HepG2 (cell line): ENCODE results near the gene FNDC3B. TPM values are rescaled to one million over a fixed set of nuclear protein-coding genes. Genes with fewer than 3 reads are reported as not detected.

Experiments used
- ATAC-seq: fragments of 200-7000 bp; cut with Tn5 transposase; 3 replicates; pipeline ENCODE4 v1.9.1; 2020; ENCODE audit warnings: mild to moderate bottlenecking, moderate library complexity
- BruUV-seq: library from RNA; stranded (reverse); fragments of 400-500 nt; replicated peaks from 2 replicates; lab custom pipeline; 2021; lab: Mats Ljungman, UMichigan
- CTCF ChIA-PET: fragments of 300-600 bp; formaldehyde crosslinking; extraction: SDS; loops from one replicate; lab custom pipeline; 2021; ENCODE audit warnings: low total read pairs, inconsistent platforms, low intra/inter-chr PET ratio; lab: Yijun Ruan, JAX
- POLR2A ChIA-PET: fragments of 350-600 bp; sonication (Branson Sonifier 250); formaldehyde crosslinking; loops from one replicate; lab custom pipeline; 2020; ENCODE audit warnings: antibody characterized with exemption, inconsistent platforms; lab: Yijun Ruan, JAX
- DNase-seq: peaks from one replicate; pipeline ENCODE4 v3.0.0-alpha.2; 2015; ENCODE audit warnings: low spot score
- FAIRE-seq: peaks from 3 replicates; lab custom pipeline; 2011; peaks lifted over from hg19 to GRCh38; lab: Jason Lieb, UNC
- H2AFZ ChIP-seq: one replicate; pipeline ENCODE4 v1.6.1; 2011; ENCODE audit warnings: low read length, inconsistent platforms
- H3K27ac ChIP-seq: fragments of 300-600 bp; 3 replicates; pipeline ENCODE4 v1.8.0; 2011; ENCODE audit warnings: mixed run types, mild to moderate bottlenecking, mixed read lengths, low read length, inconsistent platforms; ENCODE audit not compliant: insufficient read depth; ENCODE audit errors: extremely low read length
- H3K27me3 ChIP-seq, 2 experiments: fragments of 200-600 bp in 1 of 2; 2 replicates in 1 of 2; 3 replicates in 1 of 2; pipeline versions ENCODE4 v1.6.0 to v1.8.0; 2011; ENCODE audit warnings: low read length in 2 of 2, mild to moderate bottlenecking in 2 of 2, moderate library complexity in 2 of 2, inconsistent platforms in 1 of 2; ENCODE audit not compliant: insufficient read depth in 2 of 2, control insufficient read depth in 1 of 2
- H3K36me3 ChIP-seq, 2 experiments: fragments of 200-600 bp in 1 of 2; replicated peaks in 1 of 2; 2 replicates in 1 of 2; 3 replicates in 1 of 2; pipeline versions ENCODE4 v1.5.1 to v1.8.0; 2011; ENCODE audit warnings: low read length in 2 of 2, inconsistent platforms in 1 of 2; ENCODE audit not compliant: insufficient read depth in 2 of 2, control insufficient read depth in 1 of 2
- H3K4me1 ChIP-seq: 2 replicates; pipeline ENCODE4 v1.5.1; 2012; ENCODE audit warnings: low read length, inconsistent platforms; ENCODE audit not compliant: insufficient read depth
- H3K4me2 ChIP-seq: 2 replicates; pipeline ENCODE4 v1.6.0; 2011; ENCODE audit warnings: low read depth, low read length, inconsistent platforms
- H3K4me3 ChIP-seq, 3 experiments: fragments of 200-600 bp in 1 of 3; sonication (generic), shearing (Covaris generic) in 1 of 3; replicated peaks in 1 of 3; 2 replicates each; pipeline ENCODE4 v1.5.1; 2011 to 2016; ENCODE audit warnings: low read length in 3 of 3, inconsistent platforms in 2 of 3, low read depth in 2 of 3, mild to moderate bottlenecking in 2 of 3, control low read depth in 1 of 3, mixed read lengths in 1 of 3; ENCODE audit not compliant: insufficient read depth in 1 of 3
- H3K79me2 ChIP-seq: one replicate; pipeline ENCODE4 v1.6.1; 2011; ENCODE audit warnings: low read length, inconsistent platforms; ENCODE audit not compliant: insufficient read depth
- H3K9ac ChIP-seq: 2 replicates; pipeline ENCODE4 v1.6.0; 2011; ENCODE audit warnings: mild to moderate bottlenecking, low read depth, low read length, inconsistent platforms; ENCODE audit not compliant: insufficient read depth
- H3K9me3 ChIP-seq: 2 replicates; pipeline ENCODE4 v1.5.1; 2012; ENCODE audit warnings: mild to moderate bottlenecking, low read length
- H4K20me1 ChIP-seq: 2 replicates; pipeline ENCODE4 v1.6.0; 2011; ENCODE audit warnings: inconsistent platforms, mild to moderate bottlenecking, low read length, moderate library complexity; ENCODE audit not compliant: insufficient read depth
- BORCS8-MEF2B ChIP-seq: sonication (generic); formaldehyde crosslinking; IDR thresholded peaks from 2 replicates; pipeline ENCODE4 v1.8.0; 2022; ENCODE audit warnings: mild to moderate bottlenecking, missing genetic modification reagents
- CBX1 ChIP-seq: IDR thresholded peaks from one replicate; pipeline ENCODE4 v1.6.1; 2016; ENCODE audit warnings: antibody characterized with exemption, low read depth
- CBX5 ChIP-seq: sonication (generic); formaldehyde crosslinking; IDR thresholded peaks from 2 replicates; pipeline ENCODE4 v1.4.0; 2020; ENCODE audit warnings: missing genetic modification reagents, borderline replicate concordance
- GABPA ChIP-seq, 2 experiments: IDR thresholded peaks; 2 replicates each; pipeline ENCODE4 v1.6.1; 2011 to 2016; ENCODE audit warnings: low read depth in 2 of 2, low read length in 1 of 2, missing biosample characterization in 1 of 2, missing genetic modification characterization in 1 of 2
- ISX ChIP-seq: sonication (generic); formaldehyde crosslinking; conservative IDR thresholded peaks from 2 replicates; pipeline ENCODE4 v1.5.0; 2020; ENCODE audit warnings: missing genetic modification reagents
- KDM6A ChIP-seq: IDR thresholded peaks from 2 replicates; pipeline ENCODE4 v1.6.1; 2016; ENCODE audit warnings: low read depth
- U2AF2 ChIP-seq: fragments of 200-400 bp; formaldehyde crosslinking; IDR thresholded peaks from 2 replicates; pipeline ENCODE4 v1.6.1; 2017; ENCODE audit warnings: low read depth, mild to moderate bottlenecking, low read length
- ZNF264 ChIP-seq: sonication (generic); formaldehyde crosslinking; IDR thresholded peaks from 2 replicates; pipeline ENCODE4 v1.4.0; 2020; ENCODE audit warnings: missing genetic modification reagents
- ZNF274 ChIP-seq: sonication (generic); formaldehyde crosslinking; IDR thresholded peaks from 2 replicates; pipeline ENCODE4 v1.5.1; 2020; ENCODE audit warnings: mild to moderate bottlenecking, missing genetic modification reagents
- ZNF337 ChIP-seq: sonication (generic); formaldehyde crosslinking; IDR thresholded peaks from 2 replicates; pipeline ENCODE4 v1.5.1; 2020; ENCODE audit warnings: missing genetic modification reagents, low read depth, mild to moderate bottlenecking, borderline replicate concordance
- WGBS: methylation state at CpG from one replicate; pipeline ENCODE4 v1.1.6; 2017; ENCODE audit warnings: low lambda C conversion rate; 5-methylcytosine and 5-hydroxymethylcytosine counted together
- in situ Hi-C: cut with HindIII; loops from 2 replicates; pipeline ENCODE4 v1.10.0; 2017; ENCODE audit warnings: low pct_unique_long_range_greater_than_20kb; ENCODE audit not compliant: extremely low pct_ligation_motif_present
- intact Hi-C: fragments of 100-400 bp; cut with micrococcal nuclease; formaldehyde crosslinking; loops from one replicate; pipeline ENCODE4 v1.10.0; 2022; ENCODE audit not compliant: unreplicated experiment
- polyA plus RNA-seq, 8 experiments: library from polyadenylated mRNA; depleted of rRNA in 3 of 8; stranded (reverse) in 7 of 8; unstranded in 1 of 8; fragments of >200 nt; fragmentation: Illumina TruSeq in 4 of 8; extraction: Trizol in 4 of 8; gene quantifications; 2 replicates each; pipeline versions ENCODE4 v1.2.1 to v1.2.3, GENCODE V29; 2011 to 2016; ENCODE audit warnings: low read depth in 4 of 8, missing spikeins in 1 of 8, mixed read lengths in 1 of 8; ENCODE audit not compliant: insufficient read depth in 1 of 8
- total RNA-seq, 5 experiments: library from RNA; depleted of rRNA; stranded (reverse); fragments of >200 nt; fragmentation: Illumina TruSeq; extraction: Trizol; gene quantifications; 2 replicates each; pipeline ENCODE4 v1.2.3, GENCODE V29; 2016; ENCODE audit warnings: low read depth in 1 of 5
- TF ChIP-seq, protein P1 (sequence below): sonication (generic); formaldehyde crosslinking; IDR thresholded peaks from 2 replicates; pipeline ENCODE4 v1.5.0; 2020; ENCODE audit warnings: mild to moderate bottlenecking, missing genetic modification reagents, borderline replicate concordance
- TF ChIP-seq, protein P2 (sequence below): sonication (generic); formaldehyde crosslinking; IDR thresholded peaks from 2 replicates; pipeline ENCODE4 v1.5.1; 2020; ENCODE audit warnings: missing genetic modification reagents, mild to moderate bottlenecking, borderline replicate concordance
- TF ChIP-seq, protein P3 (sequence below): sonication (generic); formaldehyde crosslinking; IDR thresholded peaks from 2 replicates; pipeline ENCODE4 v1.4.0; 2020; ENCODE audit warnings: mild to moderate bottlenecking, missing genetic modification reagents

Gene FNDC3B
- total and polyA plus RNA-seq, 2 of the 13 experiments (the other 11 are each of a cell fraction or from before 2014, with no cell fraction given) = 74.8 to 103 TPM

GRCh38 chr3:172144601-172145000 is 105.2 kb downstream of the FNDC3B start:
- H3K27me3 ChIP-seq = no peaks in the 10 kb centered on the region
- no peak overlapping the region for H3K4me2 ChIP-seq
- DNase-seq (no peak), FAIRE-seq (no peak), ATAC-seq (no peak)
- in situ Hi-C loops = no loop called here
- ChIA-PET CTCF (no interaction called here), POLR2A (no interaction called here)
- peaks cover 92% of the 10 kb centered on the region for H3K4me1 ChIP-seq
- H3K9ac ChIP-seq = no peak overlapping the region
- no peak for TF ChIP-seq BORCS8-MEF2B (CRISPR knock-in tag)
- TF ChIP-seq GABPA (IDR thresholded peaks at IDR 0.05; ENCODE audit: low read depth, low read length) = no peak
- TF ChIP-seq GABPA (CRISPR knock-in tag; IDR thresholded peaks at IDR 0.05; ENCODE audit: low read depth) = no peak
- TF ChIP-seq ZNF264 (CRISPR knock-in tag) = no peak
- TF ChIP-seq ISX = no peak
- no peak for TF ChIP-seq CBX5 (CRISPR knock-in tag)
- no peak for TF ChIP-seq KDM6A (CRISPR knock-in tag)
- TF ChIP-seq, protein P1, sequence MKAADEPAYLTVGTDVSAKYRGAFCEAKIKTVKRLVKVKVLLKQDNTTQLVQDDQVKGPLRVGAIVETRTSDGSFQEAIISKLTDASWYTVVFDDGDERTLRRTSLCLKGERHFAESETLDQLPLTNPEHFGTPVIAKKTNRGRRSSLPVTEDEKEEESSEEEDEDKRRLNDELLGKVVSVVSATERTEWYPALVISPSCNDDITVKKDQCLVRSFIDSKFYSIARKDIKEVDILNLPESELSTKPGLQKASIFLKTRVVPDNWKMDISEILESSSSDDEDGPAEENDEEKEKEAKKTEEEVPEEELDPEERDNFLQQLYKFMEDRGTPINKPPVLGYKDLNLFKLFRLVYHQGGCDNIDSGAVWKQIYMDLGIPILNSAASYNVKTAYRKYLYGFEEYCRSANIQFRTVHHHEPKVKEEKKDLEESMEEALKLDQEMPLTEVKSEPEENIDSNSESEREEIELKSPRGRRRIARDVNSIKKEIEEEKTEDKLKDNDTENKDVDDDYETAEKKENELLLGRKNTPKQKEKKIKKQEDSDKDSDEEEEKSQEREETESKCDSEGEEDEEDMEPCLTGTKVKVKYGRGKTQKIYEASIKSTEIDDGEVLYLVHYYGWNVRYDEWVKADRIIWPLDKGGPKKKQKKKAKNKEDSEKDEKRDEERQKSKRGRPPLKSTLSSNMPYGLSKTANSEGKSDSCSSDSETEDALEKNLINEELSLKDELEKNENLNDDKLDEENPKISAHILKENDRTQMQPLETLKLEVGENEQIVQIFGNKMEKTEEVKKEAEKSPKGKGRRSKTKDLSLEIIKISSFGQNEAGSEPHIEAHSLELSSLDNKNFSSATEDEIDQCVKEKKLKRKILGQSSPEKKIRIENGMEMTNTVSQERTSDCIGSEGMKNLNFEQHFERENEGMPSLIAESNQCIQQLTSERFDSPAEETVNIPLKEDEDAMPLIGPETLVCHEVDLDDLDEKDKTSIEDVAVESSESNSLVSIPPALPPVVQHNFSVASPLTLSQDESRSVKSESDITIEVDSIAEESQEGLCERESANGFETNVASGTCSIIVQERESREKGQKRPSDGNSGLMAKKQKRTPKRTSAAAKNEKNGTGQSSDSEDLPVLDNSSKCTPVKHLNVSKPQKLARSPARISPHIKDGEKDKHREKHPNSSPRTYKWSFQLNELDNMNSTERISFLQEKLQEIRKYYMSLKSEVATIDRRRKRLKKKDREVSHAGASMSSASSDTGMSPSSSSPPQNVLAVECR (CRISPR knock-in tag) = no peak
- no peak for TF ChIP-seq ZNF337 (CRISPR knock-in tag)
- TF ChIP-seq, protein P2, sequence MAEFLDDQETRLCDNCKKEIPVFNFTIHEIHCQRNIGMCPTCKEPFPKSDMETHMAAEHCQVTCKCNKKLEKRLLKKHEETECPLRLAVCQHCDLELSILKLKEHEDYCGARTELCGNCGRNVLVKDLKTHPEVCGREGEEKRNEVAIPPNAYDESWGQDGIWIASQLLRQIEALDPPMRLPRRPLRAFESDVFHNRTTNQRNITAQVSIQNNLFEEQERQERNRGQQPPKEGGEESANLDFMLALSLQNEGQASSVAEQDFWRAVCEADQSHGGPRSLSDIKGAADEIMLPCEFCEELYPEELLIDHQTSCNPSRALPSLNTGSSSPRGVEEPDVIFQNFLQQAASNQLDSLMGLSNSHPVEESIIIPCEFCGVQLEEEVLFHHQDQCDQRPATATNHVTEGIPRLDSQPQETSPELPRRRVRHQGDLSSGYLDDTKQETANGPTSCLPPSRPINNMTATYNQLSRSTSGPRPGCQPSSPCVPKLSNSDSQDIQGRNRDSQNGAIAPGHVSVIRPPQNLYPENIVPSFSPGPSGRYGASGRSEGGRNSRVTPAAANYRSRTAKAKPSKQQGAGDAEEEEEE = no peak
- TF ChIP-seq ZNF274 (CRISPR knock-in tag) = no peak
- TF ChIP-seq CBX1 = no peak
- no peak for TF ChIP-seq U2AF2
- TF ChIP-seq, protein P3, sequence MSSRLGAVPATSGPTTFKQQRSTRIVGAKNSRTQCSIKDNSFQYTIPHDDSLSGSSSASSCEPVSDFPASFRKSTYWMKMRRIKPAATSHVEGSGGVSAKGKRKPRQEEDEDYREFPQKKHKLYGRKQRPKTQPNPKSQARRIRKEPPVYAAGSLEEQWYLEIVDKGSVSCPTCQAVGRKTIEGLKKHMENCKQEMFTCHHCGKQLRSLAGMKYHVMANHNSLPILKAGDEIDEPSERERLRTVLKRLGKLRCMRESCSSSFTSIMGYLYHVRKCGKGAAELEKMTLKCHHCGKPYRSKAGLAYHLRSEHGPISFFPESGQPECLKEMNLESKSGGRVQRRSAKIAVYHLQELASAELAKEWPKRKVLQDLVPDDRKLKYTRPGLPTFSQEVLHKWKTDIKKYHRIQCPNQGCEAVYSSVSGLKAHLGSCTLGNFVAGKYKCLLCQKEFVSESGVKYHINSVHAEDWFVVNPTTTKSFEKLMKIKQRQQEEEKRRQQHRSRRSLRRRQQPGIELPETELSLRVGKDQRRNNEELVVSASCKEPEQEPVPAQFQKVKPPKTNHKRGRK (CRISPR knock-in tag) = no peak
- WGBS = 100% methylated on average over 1 of the region's 1 CpG
- H3K27ac ChIP-seq = no peak overlapping the region
- peaks cover 12 to 26% of the 10 kb centered on the region in 2 experiments for H3K36me3 ChIP-seq
- no peaks in the 10 kb centered on the region for H3K9me3 ChIP-seq
- BruUV-seq = no TSS peak
- peaks cover 91% of the 10 kb centered on the region for H3K79me2 ChIP-seq
- no peak overlapping the region for H3K4me3 ChIP-seq
- H4K20me1 ChIP-seq = peaks cover 80% of the 10 kb centered on the region
- intact Hi-C loops = loop anchor here (5.0 kb wide), 1 partner anchor 38 kb away; no protein-coding TSS in a partner anchor
- no peak overlapping the region for H2AFZ ChIP-seq
